HG02759 (cell line): ENCODE data around the gene C1QBP.
A peak's percentile ranks its signal among the peaks of the same experiment; 100 is the strongest.
"Not testable (repeated sequence)": the region's sequence is repeated elsewhere in the genome, so short reads cannot be mapped to it uniquely, and the experiment has no call there.

Experiments used
- ATAC-seq: cut with Tn5 transposase; IDR thresholded peaks from one replicate; pipeline ENCODE4 v1.9.1; 2021; ENCODE audit warnings: mild to moderate bottlenecking, moderate library complexity; ENCODE audit not compliant: unreplicated experiment

The C1QBP gene

GRCh38 chr17:5434984-5435383 is 4.0 kb downstream of the C1QBP start:
- no peak for ATAC-seq

GRCh38 chr17:5431949-5432556 is 6.9 kb downstream of the C1QBP start:
- ATAC-seq = no peak

GRCh38 chr17:5431234-5431633 is 7.7 kb downstream of the C1QBP start:
- not testable (repeated sequence) for ATAC-seq

GRCh38 chr17:5430413-5430999 is 8.4 kb downstream of the C1QBP start:
- ATAC-seq = no peak

DNA sequence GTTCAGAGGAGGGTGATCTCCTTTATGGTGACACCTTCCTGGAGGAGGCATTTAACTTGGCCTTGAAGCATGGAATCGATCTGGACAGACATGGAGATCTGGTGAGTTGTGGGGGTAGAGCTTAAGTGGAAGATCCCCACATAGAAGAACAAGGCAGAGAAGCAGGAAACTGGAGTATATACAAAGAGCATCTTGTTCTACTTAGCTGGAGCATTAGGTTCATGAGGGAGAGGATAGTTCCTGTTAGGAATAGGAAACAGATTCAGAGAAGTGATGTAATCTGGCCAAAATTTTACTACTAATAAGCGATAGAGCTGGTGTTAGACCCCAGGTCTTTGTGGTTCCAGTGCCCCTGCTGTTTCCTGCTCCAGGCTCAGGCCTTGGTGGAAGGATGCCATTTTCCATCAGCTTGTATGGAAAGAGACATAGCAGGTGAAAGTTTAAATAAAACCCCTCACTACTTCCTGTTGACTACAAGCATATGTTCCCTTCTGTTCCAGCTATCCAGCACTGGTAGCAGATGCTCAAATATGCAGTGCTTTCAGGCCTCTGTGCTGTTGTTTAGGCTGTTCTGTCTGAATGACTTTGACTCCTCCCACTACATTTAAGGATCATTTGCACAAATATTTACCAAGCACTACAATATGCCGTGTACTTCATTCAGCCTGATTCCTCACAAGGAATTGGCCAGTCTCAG is 9.6 kb downstream of the C1QBP start:
- ATAC-seq = no peak

DNA sequence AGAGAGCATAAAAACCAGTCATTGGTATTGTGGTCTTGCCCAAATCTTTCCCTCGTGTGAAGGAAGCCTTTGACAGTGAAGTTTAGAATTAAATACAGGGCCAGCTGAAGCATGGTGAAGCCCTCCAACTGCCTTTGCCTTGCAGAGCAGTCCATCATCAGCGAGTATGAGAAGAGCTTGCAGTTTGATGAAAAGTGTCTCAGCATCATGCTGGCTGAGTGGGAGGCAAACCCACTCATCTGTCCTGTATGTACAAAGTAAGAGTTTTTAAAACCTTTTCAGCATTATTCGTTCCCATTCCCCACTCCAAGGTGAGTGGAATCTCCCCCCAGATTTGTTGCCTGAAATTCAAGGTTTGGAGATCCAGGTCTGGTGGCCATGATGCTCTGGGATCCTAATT is 13.1 kb downstream of the C1QBP start:
- ATAC-seq = no peak

DNA sequence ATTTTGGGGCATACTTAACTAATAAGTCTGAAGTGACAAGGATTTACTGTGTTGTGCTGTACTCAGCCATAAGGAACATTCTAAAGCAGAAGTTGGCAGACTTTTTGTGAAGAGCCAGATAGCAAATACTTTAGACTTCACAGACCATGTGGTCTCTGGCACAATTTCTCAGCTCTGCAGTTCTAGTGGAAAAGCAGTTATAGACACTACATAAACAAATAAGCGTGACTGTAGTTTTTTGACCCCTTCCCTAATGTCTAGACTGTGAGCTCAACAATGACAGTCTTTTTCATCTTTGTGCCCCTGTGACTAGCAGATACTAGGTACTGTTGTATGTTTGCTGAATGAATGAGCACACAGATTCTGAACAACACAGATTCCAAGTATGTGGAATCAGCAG is 14.0 kb downstream of the C1QBP start:
- no peak for ATAC-seq

- no peak for ATAC-seq
Measured at GRCh38 chr17:5422505-5422904, 16.4 kb downstream of the C1QBP start.

GRCh38 chr17:5419959-5420653 is 18.8 kb downstream of the C1QBP start, which contains the start of gene RPAIN:
RPAIN (plus strand) TSS chr17:5420182; CDS start chr17:5420211, 29 bp downstream.
- peak; percentile 61 for ATAC-seq

DNA sequence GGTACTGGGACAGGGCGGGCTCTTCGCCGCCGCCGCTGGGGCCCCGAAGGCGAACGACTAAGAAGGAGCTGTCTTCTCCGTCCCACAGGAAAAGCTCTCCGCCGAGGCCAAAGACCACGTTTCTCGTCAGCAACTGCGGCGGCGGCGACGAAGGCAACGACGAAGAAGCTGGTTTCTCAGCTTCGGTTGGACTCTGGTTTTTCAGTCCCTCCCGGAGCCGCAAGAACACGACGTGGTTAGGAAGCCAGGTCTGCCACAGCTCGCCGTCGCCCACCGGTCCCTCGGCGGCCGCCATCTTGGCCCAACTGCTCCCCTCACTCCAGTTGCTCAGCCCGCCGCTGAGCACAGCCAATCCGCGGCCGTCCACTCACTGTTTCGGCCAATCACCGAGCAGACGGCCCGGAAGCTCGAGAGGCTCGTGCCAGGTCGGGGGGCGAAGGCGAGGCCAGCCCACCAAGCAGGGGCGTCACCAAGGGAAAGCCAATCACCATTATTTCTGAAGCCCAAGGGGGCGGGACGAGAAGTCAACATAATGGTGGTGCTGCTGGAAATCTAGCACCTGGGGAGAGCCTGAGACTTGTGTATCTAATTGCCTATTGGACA is 19.5 kb downstream of the C1QBP start, which contains the start of gene NUP88:
NUP88 (minus strand) TSS at position 307 of the 603 bp plus-strand sequence; CDS start at position 295, 12 bp downstream.
- peak; percentile 90 for ATAC-seq

- peak; percentile 25 for ATAC-seq
Measured at GRCh38 chr17:5418858-5419355, 20.0 kb downstream of the C1QBP start.

DNA sequence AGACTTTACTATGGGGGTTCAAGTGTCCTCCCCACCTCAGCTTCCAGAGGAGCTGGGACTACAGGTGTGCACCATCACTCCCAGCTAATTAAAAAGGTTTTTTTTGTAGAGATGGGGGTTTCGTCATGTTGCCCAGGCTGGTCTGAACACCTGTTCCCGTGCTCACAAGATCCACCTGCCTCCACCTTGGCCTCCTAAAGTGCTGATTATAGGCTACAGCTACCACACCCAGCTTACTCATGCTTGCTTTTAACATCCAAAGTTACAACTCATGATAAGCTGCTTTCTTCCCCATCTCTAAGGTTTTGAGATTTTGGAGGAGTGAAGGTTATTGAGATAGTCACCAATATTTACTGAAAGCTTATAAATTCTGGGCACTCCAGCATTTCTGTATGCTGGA is 22.1 kb downstream of the C1QBP start:
- no peak for ATAC-seq

DNA sequence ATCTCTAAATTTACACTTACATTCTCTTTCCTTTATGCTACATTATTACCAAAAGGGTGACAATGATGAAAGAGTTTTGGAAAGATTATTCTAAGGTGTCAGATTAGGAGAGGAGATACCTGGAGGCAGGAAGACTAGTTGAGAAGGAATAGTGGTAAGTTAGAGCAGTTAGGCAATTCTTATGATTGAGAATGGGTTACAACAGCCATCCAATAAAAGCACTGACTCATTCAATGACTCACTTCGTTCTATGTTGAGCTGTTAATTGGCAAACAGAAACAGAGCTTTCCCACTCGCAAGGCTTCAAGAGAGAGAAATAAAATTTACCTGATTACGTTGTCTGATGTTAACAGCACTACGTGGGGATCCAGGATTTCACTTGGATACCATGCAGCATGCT is 25.3 kb downstream of the C1QBP start:
- no peak for ATAC-seq

GRCh38 chr17:5410594-5411272 is 28.2 kb downstream of the C1QBP start:
- ATAC-seq = no peak

- ATAC-seq = no peak
Measured at GRCh38 chr17:5408186-5408585, 30.8 kb downstream of the C1QBP start.

DNA sequence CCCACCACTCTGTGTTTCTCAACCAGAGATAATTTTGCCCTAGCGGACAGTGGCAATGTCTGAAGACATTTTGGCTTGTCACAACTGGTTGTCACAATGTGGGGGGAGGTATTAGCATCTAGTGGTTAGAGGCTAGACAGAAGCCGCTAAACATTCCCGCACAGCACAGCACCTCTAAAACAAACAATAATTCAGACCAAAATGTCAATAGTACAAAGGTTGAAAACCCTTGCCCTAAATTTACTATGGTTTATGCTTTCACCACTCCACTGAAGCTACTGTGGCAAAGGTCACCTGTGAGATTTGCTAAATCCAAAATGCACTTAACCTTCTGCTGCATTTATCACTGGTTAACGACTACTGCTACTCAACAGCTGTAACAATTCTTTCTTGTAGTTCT is 33.6 kb downstream of the C1QBP start:
- ATAC-seq = no peak

DNA sequence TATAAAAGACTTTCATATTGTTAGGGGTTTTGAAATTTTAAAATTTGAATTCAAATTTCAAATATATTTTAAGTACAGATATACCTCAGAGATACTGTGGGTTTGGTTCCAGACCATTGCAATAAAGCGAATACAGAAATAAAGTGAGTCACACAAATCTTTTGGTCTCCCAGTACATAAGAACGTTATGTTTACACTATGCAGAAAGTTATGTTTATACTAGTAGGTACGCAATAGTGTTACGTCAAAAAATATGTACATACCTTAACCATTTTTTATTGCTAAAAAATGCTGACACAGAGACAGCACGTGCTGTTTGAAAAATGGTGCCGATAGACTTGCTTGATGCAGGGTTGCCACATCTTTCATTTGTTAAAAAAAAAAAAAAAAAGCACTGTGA is 39.2 kb downstream of the C1QBP start:
- ATAC-seq = no peak

- ATAC-seq = no peak
Measured at GRCh38 chr17:5396612-5397011, 42.3 kb downstream of the C1QBP start.

DNA sequence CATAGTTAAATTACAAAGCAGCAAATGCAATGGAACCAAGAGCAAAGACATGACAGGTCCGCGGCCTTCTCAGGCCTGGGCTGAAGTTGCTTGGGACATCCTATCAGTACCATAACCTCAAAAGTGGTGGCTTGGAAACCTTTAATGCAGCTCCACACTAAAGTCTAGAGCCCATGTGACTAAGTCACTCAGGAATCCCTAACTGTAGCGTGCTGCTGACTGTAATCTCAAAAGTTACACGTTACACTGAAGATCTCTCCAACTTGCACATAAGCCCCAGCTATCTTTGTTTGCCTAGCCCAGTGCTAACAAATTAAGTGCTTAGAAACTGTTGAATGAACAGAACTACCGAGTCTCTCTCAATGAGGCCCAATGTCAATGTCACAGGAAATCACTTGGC is 47.3 kb downstream of the C1QBP start:
- no peak for ATAC-seq
